ENCODE data around the gene H1-8.

DNA sequence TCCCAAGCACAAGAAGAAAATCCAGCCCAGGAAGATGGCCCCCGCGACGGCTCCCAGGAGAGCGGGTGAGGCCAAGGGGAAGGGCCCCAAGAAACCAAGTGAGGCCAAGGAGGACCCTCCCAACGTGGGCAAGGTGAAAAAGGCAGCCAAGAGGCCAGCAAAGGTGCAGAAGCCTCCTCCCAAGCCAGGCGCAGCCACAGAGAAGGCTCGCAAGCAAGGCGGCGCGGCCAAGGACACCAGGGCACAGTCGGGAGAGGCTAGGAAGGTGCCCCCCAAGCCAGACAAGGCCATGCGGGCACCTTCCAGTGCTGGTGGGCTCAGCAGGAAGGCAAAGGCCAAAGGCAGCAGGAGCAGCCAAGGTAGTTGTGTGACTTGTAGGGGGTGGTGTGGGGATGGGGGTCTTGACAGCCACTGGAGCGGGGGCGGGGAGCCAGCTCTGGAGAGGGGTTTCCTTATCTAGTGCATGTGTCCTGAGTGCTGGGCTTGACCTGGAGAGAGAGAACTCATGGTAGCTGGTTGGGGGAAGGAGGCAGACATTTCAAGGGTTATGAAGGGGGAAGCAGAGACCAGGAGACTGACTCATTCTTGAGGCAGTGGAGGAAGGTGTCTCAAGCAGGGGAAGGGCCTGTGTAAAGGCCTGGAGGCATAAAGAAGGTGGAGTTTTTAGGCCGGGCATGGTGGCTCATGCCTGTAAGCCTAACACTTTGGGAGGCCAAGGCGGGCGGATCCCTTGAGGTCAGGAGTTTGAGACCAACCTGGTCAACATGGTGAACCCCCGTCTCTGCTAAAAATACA is 6.2 kb downstream of the H1-8 start:
- TF ChIP-seq CTCF (conservative IDR thresholded peaks at IDR 0.05; ENCODE audit: low read depth, low read length) (no peak), EZH2 (IDR thresholded peaks at IDR 0.05; ENCODE audit: low read length, unreplicated experiment) (no peak)

All from PC-3 (cell line).